OCI-LY1 (cell line): ENCODE data around the gene STT3B.

Experiments used
- EZH2 ChIP-seq: fragments of 200-600 bp; sonication (generic), shearing (Covaris generic); IDR thresholded peaks from 2 replicates; pipeline ENCODE4 v1.8.0; 2017; ENCODE audit warnings: borderline replicate concordance, mixed run types, mild to moderate bottlenecking, antibody characterized with exemption, low read length, moderate library complexity, mixed read lengths
- TF ChIP-seq, protein P1 (sequence below): fragments of 200-600 bp; sonication (generic), shearing (Covaris generic); IDR thresholded peaks from 2 replicates; pipeline ENCODE4 v1.5.1; 2017; ENCODE audit warnings: mild to moderate bottlenecking, antibody characterized with exemption, low read length, moderate library complexity, mixed read lengths

DNA sequence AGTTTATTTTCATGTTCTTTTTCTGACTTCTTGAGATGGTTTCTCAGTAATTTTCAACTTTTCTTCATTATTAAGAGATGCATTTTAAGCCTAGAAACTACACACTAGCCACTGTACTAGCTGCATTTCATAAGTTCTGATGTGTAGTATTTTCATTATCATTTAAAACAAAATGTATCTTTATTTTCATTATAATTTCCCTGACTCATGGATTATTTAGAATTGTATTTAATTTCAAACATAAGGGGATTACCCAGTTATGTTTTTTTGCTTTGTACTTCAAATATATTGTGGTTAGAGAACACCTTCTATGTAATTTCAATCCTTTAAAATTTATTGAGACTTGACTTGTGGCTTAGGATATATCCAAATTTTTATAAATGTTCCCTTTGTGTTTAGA is 44.5 kb downstream of the STT3B start:
- TF ChIP-seq, protein P1, sequence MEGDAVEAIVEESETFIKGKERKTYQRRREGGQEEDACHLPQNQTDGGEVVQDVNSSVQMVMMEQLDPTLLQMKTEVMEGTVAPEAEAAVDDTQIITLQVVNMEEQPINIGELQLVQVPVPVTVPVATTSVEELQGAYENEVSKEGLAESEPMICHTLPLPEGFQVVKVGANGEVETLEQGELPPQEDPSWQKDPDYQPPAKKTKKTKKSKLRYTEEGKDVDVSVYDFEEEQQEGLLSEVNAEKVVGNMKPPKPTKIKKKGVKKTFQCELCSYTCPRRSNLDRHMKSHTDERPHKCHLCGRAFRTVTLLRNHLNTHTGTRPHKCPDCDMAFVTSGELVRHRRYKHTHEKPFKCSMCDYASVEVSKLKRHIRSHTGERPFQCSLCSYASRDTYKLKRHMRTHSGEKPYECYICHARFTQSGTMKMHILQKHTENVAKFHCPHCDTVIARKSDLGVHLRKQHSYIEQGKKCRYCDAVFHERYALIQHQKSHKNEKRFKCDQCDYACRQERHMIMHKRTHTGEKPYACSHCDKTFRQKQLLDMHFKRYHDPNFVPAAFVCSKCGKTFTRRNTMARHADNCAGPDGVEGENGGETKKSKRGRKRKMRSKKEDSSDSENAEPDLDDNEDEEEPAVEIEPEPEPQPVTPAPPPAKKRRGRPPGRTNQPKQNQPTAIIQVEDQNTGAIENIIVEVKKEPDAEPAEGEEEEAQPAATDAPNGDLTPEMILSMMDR: no peak
- TF ChIP-seq EZH2: no peak
